GM19455 (cell line): ENCODE measurements around the gene DGKD.
"Not testable (repeated sequence)": the region's sequence is repeated elsewhere in the genome, so short reads cannot be mapped to it uniquely, and the experiment has no call there.

Source experiments
- ATAC-seq: cut with Tn5 transposase; IDR thresholded peaks from one replicate; pipeline ENCODE4 v1.9.1; 2021; ENCODE audit not compliant: unreplicated experiment

Gene DGKD

DNA sequence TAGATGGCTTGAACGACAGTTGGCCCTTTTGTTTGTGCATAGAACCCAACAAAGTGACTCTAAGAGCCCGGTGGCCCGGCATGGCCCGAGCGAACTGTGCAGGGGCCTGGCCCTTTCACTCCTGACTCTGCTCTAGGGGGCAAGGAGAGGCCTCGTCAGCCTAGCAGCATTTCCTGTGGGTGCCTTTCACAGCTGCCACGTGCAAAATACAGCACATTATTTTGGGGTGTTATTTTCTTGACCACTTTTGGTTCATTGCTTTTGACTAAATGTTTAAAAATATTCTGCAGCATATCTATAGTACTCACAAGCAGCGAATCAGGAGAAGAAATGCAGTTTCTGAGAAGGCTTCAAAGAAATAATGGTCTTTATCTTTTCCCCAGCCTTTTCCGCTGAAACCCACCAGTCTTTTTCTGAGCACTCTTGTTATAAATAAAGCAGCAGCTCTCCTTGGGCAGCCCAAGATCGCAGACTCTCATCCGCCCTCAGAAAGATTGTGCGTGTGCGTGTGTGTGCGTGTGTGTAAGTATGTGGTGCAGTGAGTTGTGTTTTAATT, 31.3 kb downstream of the DGKD start:
- peak; percentile 74 for ATAC-seq

DNA sequence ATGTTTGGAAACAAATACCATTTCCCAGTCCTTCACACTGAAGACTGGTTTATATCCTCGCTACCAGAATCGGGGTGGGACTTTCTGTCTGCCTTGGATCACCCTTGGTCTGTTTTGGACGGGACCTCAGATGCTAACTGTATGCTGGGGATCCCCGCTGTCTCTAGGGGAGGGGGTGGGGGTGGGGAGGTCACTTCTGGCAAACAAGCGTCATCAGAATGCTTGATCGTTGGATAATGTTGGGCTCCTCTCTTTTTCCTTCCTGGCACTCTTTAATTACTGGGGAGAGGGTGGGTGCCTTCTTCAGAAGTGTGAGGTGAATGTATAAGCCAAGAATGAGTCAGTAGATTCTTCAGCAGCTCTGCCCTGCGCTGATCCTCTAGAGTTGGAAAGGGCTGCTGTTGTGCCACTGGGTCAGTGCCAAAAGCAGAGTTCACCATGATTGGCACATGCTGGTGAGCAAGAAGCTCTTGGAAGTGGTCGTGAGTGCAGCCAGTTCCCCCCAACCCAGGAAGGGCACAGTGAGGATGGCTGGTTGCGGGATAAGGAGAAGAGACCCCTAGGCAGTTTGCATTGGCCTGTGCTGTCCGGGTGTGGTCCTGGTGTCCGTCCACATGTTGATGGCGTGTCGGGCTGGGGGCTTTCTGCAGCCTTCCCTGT, 32.2 kb downstream of the DGKD start:
- ATAC-seq = no peak

DNA sequence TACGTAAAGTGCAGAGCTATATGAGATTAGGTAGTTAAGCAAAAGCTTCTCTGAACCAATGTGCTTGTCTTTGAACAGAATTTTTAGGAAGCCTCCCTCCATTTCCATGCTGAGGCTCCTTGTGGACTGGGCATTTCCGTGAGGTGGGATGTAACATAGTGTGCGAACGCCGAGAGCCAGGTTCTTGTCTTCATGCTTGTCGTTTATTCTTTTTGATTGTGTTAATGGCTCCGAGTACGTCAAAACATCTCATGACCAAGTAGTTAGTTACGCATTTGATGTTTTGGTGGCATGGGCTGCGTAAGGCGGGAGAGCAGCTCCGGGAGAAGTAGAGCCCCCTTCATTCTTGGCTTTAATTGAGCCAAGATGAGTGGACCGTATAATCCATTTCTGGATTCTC, 32.9 kb downstream of the DGKD start:
- no peak for ATAC-seq

GRCh38 chr2:233387667-233388528, 33.6 kb downstream of the DGKD start:
- ATAC-seq = no peak

GRCh38 chr2:233389601-233390125, 35.4 kb downstream of the DGKD start:
- no peak for ATAC-seq

- ATAC-seq = no peak
Observed at GRCh38 chr2:233395687-233396086, 41.4 kb downstream of the DGKD start.

DNA sequence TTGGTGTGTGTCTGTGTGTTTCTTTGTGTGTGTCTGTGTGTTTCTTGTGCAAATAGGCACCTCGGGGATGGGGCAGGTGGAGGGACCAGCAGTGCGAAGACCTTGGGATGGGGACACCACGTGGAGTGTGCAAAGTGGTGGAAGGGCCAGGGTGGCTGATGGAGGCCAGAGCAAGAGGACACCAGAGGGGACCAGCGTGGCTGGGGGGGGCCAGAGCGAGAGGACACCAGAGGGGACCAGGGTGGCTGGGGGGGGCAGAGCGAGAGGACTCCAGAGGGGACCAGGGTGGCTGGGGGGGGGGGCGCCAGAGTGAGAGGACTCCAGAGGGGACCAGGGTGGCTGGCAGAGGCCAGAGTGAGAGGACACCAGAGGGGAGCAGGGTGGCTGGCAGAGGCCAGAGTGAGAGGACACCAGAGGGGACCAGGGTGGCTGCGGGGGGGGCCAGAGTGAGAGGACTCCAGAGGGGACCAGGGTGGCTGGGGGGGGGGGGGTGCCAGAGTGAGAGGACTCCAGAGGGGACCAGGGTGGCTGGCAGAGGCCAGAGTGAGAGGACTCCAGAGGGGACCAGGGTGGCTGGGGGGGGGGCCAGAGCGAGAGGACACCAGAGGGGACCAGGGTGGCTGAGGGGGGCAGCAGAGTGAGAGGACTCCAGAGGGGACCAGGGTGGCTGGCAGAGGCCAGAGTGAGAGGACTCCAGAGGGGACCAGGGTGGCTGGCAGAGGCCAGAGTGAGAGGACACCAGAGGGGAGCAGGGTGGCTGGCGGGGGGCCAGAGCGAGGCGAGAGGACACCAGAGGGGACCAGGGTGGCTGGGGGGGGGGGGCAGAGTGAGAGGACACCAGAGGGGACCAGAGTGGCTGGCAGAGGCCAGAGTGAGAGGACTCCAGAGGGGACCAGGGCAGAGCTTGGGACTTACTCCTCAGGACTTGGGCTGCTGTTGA, 42.7 kb downstream of the DGKD start:
- ATAC-seq = not testable (repeated sequence)

GRCh38 chr2:233399306-233400225, 45.3 kb downstream of the DGKD start:
- no peak for ATAC-seq

- ATAC-seq = no peak
Observed at GRCh38 chr2:233400341-233400740, 46.0 kb downstream of the DGKD start.

GRCh38 chr2:233400961-233401360, 46.7 kb downstream of the DGKD start:
- no peak for ATAC-seq

- ATAC-seq = no peak
Observed at GRCh38 chr2:233402346-233402745, 48.1 kb downstream of the DGKD start.

DNA sequence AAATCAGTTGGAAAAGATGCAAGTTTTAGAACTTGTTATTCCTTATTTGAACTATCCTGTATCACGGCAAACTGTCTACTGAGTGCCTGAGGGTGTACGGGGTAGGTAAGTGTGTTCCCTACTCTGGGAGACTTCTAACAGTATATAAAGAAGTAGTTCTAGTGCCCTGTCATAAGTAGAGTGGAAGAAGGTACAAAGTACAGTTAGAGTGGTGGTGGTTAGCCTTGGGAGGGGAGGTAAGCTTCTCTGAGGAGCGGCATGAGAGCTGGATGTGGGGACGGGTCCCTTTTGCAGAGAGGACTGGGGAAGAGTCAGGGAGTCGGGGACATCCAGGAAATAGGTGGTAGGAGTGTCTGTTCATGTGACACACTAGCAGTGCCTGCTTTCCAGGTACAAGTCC, 48.5 kb downstream of the DGKD start:
- ATAC-seq = no peak

DNA sequence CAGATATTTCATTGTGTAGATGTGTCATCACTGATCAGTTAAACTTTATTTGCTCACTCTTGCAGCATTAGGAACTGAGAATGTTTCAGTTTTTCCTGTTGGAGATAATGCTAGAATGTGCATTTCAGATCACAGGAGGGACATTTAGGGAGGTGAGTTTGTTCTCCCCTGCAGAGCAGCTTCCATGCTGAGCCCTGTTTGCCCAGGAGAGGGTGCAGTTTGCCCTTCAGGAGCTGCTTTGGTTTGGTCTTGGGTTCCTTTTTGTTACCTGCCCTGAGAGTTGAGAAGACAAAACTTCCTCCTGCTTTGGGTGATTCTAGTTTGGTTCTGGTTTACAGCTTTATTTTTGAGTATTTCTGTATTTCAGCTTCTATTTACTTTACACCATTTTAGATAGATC, 49.9 kb downstream of the DGKD start:
- no peak for ATAC-seq

DNA sequence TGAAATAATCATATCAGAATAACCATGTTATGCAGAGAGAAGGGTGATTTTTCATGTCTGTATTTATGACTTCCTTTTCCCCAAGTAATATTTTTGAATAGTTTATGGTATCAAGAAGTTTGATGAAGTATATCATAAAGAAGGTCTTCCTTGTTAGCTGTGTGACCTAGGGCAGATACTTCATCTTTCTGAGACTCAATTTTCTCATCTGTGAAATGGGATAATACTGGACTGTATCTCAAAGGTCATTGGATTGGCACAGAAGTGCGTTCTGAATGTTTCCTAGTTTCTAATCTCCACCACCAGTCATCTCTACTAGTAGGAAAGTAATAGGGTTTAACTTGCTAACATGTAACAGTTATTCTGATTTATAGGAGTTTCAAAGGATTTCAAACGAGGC, 52.6 kb downstream of the DGKD start:
- no peak for ATAC-seq

DNA sequence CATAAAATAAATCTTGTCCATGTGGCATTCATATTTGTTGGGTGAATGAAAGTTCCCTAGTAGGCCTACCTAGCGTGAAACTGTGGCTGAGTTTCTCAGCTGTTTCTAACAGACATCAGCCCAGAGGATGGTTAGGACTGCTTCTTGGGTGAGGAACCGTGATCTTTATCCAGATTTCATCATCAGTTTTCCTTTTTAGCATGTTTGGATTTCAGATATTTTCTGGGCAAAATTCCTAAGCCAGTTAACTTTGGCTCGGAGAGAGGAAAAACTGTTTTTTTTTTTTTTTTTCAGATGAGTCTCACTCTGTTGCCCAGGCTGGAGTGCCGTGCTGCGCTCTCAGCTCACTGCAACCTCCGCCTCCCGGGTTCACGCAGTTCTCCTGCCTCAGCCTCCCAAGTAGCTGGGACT, 53.5 kb downstream of the DGKD start:
- no peak for ATAC-seq

DNA sequence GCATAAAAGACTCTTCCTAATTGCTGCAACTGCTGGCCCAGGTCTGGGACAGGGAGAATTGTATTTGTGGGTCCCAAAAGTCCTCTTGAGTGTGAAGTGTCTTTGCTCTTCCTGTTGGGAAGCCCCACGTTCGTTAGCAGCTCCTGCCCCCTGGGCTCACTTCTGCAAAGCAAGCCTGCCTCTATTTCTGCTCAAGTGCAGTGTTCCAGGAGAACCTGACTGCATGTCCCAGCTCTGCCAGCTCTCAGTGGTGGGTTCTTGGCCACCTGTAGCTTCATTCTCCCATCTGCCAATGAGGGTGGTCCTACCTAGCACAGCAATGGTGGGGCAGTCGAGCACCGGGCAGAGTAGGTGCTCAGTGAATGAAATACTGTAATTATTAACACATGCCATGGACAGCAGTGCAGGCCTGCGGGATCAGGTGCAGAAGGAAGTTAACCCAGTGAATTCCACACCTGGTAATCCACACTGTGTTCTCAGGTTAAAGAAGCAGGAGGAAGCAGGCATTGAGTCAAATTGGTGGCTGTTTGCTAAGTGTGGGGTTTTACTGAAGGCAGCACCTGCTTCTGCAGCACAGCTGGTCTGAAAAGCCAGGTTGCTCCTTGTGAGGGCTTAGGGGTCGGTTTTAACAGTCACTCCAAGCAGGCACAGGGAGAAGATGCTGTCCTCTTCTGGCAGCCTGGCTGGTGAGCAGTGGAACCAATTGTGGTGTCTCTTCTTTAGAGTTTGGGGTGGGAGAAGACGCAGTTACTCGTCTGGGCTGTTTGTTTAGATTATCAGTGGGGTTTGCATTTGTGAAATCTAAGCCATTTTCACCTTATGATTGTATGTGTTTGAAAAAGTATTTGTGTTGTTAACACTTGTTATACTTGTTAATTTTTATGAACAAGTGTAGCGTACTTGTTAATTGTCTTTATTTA, 54.3 kb downstream of the DGKD start:
- ATAC-seq = no peak

- ATAC-seq = no peak
Observed at GRCh38 chr2:233409286-233409991, 55.1 kb downstream of the DGKD start.

DNA sequence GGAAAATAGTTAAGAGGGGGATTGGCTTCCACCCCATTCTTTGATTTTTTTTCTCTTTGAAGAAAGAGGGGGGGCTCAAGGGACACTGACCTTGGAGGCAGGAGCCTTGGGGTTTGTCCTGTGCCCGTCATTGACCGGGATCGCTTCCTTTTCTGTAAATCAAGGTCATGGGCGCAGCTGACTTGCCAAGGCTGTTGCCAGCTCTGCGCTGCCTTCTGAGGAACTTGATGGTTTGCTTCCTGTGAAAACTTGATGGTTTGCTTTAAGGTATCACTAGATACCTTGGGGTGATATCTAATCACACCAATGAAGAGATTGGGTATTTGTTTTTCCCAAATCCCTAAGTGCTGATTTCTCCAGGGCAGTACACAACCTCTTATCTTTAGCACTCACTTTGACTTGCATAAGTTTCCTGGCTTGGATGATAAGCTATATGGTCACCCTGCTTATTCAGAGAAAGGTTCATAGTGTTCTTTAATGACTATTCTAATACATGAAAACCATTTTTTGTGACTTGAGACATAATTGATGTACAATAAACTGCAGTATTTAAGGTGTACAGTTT, 56.0 kb downstream of the DGKD start:
- ATAC-seq = no peak
